ENCODE results near the gene BTBD9.

BTBD9 gene

GRCh38 chr6:38531134-38531533 is 108.6 kb downstream of the BTBD9 start:
- no peak for DNase-seq (ENCODE audit: extremely low read depth, low read depth)
- no peak for TF ChIP-seq CTCF (IDR thresholded peaks at IDR 0.05; ENCODE audit: low read depth, low read length, missing control alignments)
- no peak overlapping the region for H3K4me3 ChIP-seq (replicated peaks; ENCODE audit: low read depth, low read length)

GRCh38 chr6:38528196-38528965 is 111.3 kb downstream of the BTBD9 start:
- no peak overlapping the region for H3K4me3 ChIP-seq (replicated peaks; ENCODE audit: low read depth, low read length)
- TF ChIP-seq CTCF (IDR thresholded peaks at IDR 0.05; ENCODE audit: low read depth, low read length, missing control alignments), result no peak
- no peak for DNase-seq (ENCODE audit: extremely low read depth, low read depth)

DNA sequence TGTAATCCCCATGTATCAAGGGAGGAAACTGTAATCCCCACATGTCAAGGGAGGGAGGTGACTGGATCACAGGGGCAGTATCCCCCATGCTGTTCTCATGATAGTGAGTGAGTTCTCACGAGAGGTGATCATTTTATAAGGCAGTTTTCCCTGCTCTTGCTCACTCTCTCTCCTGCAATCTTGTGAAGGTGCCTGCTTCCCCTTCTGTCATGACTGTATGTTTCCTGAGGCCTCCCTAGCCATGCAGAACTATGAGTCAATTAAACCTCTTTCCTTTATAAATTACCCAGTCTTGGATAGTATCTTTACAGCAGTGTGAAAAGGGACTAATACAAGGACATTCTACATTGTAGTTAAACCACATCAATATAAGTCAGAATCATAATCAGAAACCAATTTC is 112.4 kb downstream of the BTBD9 start:
- no peak overlapping the region for H3K4me3 ChIP-seq (replicated peaks; ENCODE audit: low read depth, low read length)
- no peak for DNase-seq (ENCODE audit: extremely low read depth, low read depth)
- TF ChIP-seq CTCF (IDR thresholded peaks at IDR 0.05; ENCODE audit: low read depth, low read length, missing control alignments), result no peak

DNA sequence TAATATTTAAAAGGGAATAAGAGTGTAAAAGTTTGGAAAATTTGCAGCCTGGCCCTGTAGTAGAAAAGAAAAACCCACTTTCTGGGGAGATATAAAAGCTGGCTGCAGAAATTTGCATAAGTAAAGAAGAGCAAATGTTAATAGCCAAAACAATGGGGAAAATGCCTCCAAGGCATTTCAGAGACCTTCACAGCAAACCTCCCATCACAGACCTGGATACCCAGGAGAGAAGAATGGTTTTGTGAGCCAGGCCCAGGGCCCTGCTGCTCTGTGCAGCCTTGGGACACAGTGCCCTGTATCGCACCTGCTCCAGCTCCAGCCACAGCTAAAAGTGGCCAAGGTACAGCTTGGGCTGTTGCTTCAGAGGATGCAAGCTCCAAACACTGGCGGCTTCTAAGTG is 113.8 kb downstream of the BTBD9 start:
- H3K4me3 ChIP-seq (replicated peaks; ENCODE audit: low read depth, low read length), result no peak overlapping the region
- TF ChIP-seq CTCF (IDR thresholded peaks at IDR 0.05; ENCODE audit: low read depth, low read length, missing control alignments), result no peak
- DNase-seq (ENCODE audit: extremely low read depth, low read depth), result no peak

DNA sequence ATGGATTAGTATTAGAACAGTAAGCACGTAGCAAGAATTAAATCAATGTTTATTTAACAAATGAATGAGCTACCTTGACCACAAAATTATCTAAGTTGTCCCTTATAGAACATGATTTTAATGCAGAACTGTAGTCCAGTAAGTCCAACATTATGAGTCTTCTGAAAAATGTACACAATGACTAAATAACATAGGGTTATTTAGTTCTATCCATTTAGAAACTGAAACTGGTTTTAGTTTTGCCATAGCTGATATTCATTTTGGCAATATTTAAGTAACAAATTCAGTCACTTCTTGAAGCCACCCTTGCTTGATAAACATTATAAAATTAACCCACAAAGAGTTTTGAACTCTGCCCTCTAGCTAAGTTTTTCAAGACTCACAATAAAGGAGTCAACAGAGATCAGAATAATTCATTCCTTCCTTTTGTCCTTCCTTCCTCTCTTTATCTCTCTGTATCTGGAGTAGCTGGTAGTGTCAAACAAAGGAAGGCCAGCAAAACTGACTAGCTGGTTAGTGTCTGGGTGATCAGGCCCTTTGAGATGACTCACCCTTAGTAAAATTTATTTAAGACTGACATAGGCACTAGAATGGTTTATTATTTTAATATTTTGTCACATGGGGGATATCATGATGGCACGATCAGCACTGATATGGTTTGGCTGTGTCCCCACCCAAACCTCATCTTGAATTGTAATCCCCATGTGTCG is 115.1 kb downstream of the BTBD9 start:
- TF ChIP-seq CTCF (IDR thresholded peaks at IDR 0.05; ENCODE audit: low read depth, low read length, missing control alignments), result no peak
- DNase-seq (ENCODE audit: extremely low read depth, low read depth), result no peak

GRCh38 chr6:38522322-38522721 is 117.4 kb downstream of the BTBD9 start:
- DNase-seq (ENCODE audit: extremely low read depth, low read depth), result no peak

More for the DNA sequence above, 115.1 kb downstream of the BTBD9 start:
- H3K4me3 ChIP-seq (replicated peaks; ENCODE audit: low read depth, low read length), result no peak overlapping the region

More at GRCh38 chr6:38522322-38522721, 117.4 kb downstream of the BTBD9 start:
- no peak overlapping the region for H3K4me3 ChIP-seq (replicated peaks; ENCODE audit: low read depth, low read length)
- no peak for TF ChIP-seq CTCF (IDR thresholded peaks at IDR 0.05; ENCODE audit: low read depth, low read length, missing control alignments)

Measured in HFF-Myc (cell line).